ENCODE results near the gene COX4I2. TPM values are rescaled to one million over a fixed set of nuclear protein-coding genes. Genes with fewer than 3 reads are reported as not detected.
"Not testable (repeated sequence)": the region's sequence is repeated elsewhere in the genome, so short reads cannot be mapped to it uniquely, and the experiment has no call there.

The COX4I2 gene
- total RNA-seq, 2 experiments from 2014 or later = not detected

GRCh38 chr20:31666258-31667042 lies 28.7 kb downstream of the COX4I2 start:
- Mint-ChIP-seq H3K4me3 (no peak overlapping the region), H3K27ac (peak overlapping the region; percentile 79), H3K36me3 (ENCODE audit: low read depth) (peaks cover 71% of the 10 kb centered on the region), H3K27me3 (no peaks in the 10 kb centered on the region), H3K4me1 (ENCODE audit: low read depth) (peaks cover 82% of the 10 kb centered on the region), H3K9me3 (no peaks in the 10 kb centered on the region)
- CTCF ChIA-PET = interaction anchor here (1.2 to 10.1 kb wide), 2 partner anchors 54 to 57 kb away, joined by 5 to 333 read pairs; partner anchors contain the start of gene BCL2L1
- peak; percentile 75 for ATAC-seq
- TF ChIP-seq CTCF (IDR thresholded peaks at IDR 0.05) = no peak
- DNase-seq = peak; percentile 58
- POLR2A ChIA-PET = interaction anchor here (0.8 to 1.7 kb wide), 4 partner anchors 10 to 57 kb away, joined by 3 to 9 read pairs (median 6); partner anchors contain the start of gene BCL2L1
- intact Hi-C loops (cut with micrococcal nuclease) = no loop called here

GRCh38 chr20:31667315-31668285 lies 29.9 kb downstream of the COX4I2 start:
- CTCF ChIA-PET = interaction anchor here (1.2 to 11.1 kb wide), 2 partner anchors 54 to 56 kb away, joined by 5 to 131 read pairs; partner anchors contain the start of gene BCL2L1
- Mint-ChIP-seq H3K27ac (peak overlapping the region; percentile 87), H3K27me3 (no peaks in the 10 kb centered on the region), H3K36me3 (ENCODE audit: low read depth) (peaks cover 76% of the 10 kb centered on the region), H3K9me3 (no peaks in the 10 kb centered on the region), H3K4me3 (peak overlapping the region; percentile 27), H3K4me1 (ENCODE audit: low read depth) (peaks cover 79% of the 10 kb centered on the region)
- POLR2A ChIA-PET = interaction anchor here (1.0 to 1.8 kb wide), 4 partner anchors 9 to 56 kb away, joined by 3 to 9 read pairs (median 6); partner anchors contain the start of gene BCL2L1
- intact Hi-C loops (cut with micrococcal nuclease) = no loop called here
- ATAC-seq = no peak
- no peak for TF ChIP-seq CTCF (IDR thresholded peaks at IDR 0.05)
- DNase-seq = no peak

- DNase-seq; H3K4me3 Mint-ChIP-seq; H3K27me3 Mint-ChIP-seq; ATAC-seq; intact Hi-C loops (cut with micrococcal nuclease); H3K9me3 Mint-ChIP-seq: not testable (repeated sequence)
- Mint-ChIP-seq H3K4me1 (ENCODE audit: low read depth) (peaks cover 77% of the 10 kb centered on the region), H3K27ac (peak overlapping the region; percentile 83), H3K36me3 (ENCODE audit: low read depth) (peaks cover 82% of the 10 kb centered on the region)
- ChIA-PET CTCF (interaction anchor here (0.8 to 11.1 kb wide), 2 partner anchors 23 to 52 kb away, joined by 3 to 131 read pairs; partner anchors contain the start of gene BCL2L1), POLR2A (interaction anchor here (1.8 kb wide), 1 partner anchor 49 kb away, joined by 5 read pairs; no protein-coding TSS in a partner anchor)
Observed at GRCh38 chr20:31668944-31669343, 31.2 kb downstream of the COX4I2 start.

- ATAC-seq = no peak
- no peak for TF ChIP-seq CTCF (IDR thresholded peaks at IDR 0.05)
- ChIA-PET POLR2A (interaction anchor here (1.0 to 1.8 kb wide), 2 partner anchors 8 to 48 kb away, joined by 4 to 5 read pairs; no protein-coding TSS in a partner anchor), CTCF (interaction anchor here (0.8 to 11.1 kb wide), 3 partner anchors 9 to 51 kb away, joined by 3 to 131 read pairs (median 64); partner anchors contain the start of gene BCL2L1)
- peaks cover 85% of the 10 kb centered on the region for H3K36me3 Mint-ChIP-seq (ENCODE audit: low read depth)
- peak overlapping the region; percentile 83 for H3K27ac Mint-ChIP-seq
- H3K27me3 Mint-ChIP-seq = no peaks in the 10 kb centered on the region
- no peak overlapping the region for H3K4me3 Mint-ChIP-seq
- intact Hi-C loops (cut with micrococcal nuclease) = no loop called here
- no peak for DNase-seq
- H3K9me3 Mint-ChIP-seq = no peaks in the 10 kb centered on the region
- H3K4me1 Mint-ChIP-seq (ENCODE audit: low read depth) = peaks cover 76% of the 10 kb centered on the region
Observed at GRCh38 chr20:31669876-31670275, 32.2 kb downstream of the COX4I2 start.

Data from activated CD8-positive, alpha-beta T cell treated with anti-CD3 and anti-CD28 coated beads for 36 hours (primary cell).